Stimulated activated naive CD8-positive, alpha-beta T cell treated with anti-CD3 and anti-CD28 coated beads, Interleukin-15, Interleukin-2, amounts not matched to agents 100 U/mL and 50 U/mL, for 24 hours (primary cell): ENCODE data around the gene THAP5.
"Not testable (repeated sequence)": the region's sequence is repeated elsewhere in the genome, so short reads cannot be mapped to it uniquely, and the experiment has no call there.

Experiments used
- ATAC-seq: fragments of 150-1000 bp; cut with Tn5 transposase; one replicate; pipeline ENCODE4 v1.10.0; 2021
- DNase-seq: peaks from one replicate; pipeline ENCODE4 v3.0.0; 2021

The THAP5 gene

DNA sequence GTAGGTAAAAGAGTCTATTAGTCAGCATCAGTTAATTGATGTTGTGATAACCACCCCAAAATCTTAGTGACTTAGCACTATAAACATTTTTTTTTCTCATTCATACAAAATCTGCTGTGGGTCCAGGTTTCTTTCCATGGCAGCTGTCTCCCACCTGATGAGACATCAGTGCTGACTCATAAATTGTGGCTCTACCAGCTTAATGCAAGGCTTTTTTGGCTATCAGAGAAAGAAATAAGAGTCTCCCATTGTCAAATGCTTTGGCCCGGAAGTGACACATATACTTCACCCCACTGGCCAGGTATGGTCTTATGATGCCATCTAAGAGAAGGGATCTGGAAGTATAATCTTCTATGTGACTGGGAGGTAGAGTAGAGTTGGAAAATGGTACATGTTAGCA is 14.7 kb upstream of the THAP5 start:
- DNase-seq, result no peak
- ATAC-seq, result no peak

DNA sequence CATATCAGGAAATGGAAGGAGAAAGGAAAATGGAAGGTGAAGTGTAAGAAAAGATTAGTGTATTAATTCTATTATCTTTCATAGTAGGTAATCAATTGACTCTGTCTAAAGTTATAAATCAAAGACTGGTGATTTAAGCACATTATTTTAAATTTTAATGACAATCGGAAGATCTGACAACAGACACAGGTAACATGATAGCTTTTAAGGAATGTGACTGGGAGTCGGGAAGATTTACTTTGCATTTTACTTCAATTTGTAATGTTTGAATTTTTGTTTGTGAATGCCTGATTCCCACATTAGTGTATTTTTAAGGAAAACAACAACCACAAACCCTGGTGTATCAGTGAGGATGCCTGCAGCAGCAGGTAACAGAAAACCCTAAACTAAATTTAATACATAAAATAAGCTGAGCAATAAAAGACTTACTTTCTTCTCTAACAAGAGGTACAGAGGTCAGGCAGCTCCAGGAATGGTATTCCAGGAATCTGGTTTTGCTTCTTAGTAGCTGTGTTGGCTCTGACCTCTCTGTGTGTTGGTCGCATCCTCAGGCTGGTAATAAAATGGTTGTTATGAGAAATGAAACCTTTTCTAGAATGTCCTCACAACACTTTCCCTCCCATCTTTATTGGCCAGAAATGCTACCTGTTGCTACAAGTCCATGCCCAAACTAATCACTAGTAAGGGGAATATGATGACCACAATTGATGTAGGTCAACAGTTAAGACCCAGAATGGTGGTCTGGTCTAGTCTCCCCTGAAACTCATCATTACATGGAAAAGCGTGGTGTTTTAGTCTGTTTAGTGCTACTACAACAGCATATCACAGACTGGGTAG is 12.4 kb upstream of the THAP5 start:
- DNase-seq (no peak), ATAC-seq (no peak)

- DNase-seq (no peak), ATAC-seq (peak; percentile 32)
Observed at GRCh38 chr7:108580298-108580697, 10.8 kb upstream of the THAP5 start.

DNA sequence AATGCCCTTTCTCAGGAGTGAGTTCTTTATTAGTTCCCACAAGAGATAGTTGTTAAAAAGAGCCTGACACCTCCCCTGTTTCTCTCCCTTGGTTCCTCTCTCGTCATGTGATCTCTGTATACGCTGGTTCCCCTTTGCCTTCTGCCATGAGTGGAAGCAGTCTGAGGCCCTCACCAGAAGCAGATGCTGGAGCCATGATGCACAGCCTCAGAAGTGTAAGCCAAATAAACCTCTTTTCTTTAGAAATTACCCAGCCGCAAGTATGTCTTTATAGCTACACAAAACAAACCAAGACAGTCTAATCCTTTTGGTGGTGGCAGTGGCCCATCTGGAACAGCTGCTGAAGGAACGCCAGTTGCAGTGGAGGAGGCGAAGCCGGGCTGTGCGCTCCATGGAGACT is 9.4 kb upstream of the THAP5 start:
- ATAC-seq, result no peak
- no peak for DNase-seq

DNA sequence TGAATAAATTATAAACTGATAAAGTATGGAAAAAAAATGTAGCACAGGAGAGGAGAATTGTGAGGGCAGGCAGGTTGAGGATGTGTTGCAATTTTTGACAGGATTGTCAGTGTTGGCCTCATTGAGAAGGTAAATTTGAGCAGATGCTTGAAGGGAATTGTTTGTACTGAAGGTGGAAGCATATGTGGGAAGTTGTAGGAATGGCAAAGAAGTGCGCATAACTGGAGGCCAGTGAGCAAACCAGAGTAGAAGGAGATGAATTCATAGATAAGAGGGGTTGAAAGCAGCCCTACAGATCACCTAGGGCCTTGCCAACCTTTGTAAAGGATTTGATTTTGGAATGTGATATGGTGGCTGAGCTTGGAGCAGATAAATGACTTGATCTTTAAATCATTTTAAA is 6.6 kb upstream of the THAP5 start:
- ATAC-seq (no peak), DNase-seq (no peak)

DNA sequence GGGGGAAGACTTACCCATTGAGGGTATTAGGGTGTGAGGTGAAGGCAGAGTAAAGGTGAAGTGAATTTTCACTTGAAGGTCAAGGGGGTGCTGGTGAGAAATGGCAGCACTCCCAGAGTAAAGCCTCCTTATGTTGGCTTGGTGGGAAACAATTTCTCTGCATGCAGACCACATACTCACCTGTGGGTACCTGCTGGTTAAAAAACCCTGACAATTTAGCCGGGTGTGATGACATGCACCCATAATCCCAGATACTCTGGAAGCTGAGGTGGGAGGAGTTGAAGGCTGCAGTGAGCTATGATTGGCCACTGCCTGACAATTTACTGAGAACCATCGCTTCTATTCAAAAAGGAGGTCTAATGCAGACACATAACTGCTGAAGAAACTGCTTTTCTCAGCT is 5.7 kb upstream of the THAP5 start:
- ATAC-seq (no peak), DNase-seq (no peak)

DNA sequence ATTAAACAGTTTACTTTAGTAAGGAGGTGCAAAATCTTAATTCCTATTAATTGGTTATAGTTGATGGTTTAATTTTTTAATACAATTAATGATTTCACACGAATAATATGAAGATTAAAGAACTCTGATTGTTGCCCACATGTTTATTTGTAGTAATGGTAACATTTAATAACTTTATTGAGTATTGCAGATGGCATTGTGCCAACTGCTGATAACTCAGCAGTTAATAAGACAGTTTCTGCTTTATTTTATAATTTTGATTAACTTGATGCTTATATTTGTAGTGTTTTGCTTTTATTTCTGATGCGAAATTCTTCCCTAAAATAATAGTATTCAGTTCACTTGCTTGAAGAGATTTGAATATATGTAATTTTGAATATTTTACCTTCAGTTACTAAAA is 3.0 kb upstream of the THAP5 start:
- DNase-seq (no peak), ATAC-seq (no peak)

- ATAC-seq, result no peak
- DNase-seq, result peak; percentile 44
Observed at GRCh38 chr7:108570146-108570755, 745 bp upstream of the THAP5 start.

GRCh38 chr7:108568801-108569380 is 615 bp downstream of the THAP5 start:
- no peak for DNase-seq
- ATAC-seq, result no peak

GRCh38 chr7:108565987-108566386 is 3.5 kb downstream of the THAP5 start:
- no peak for DNase-seq
- ATAC-seq, result no peak

DNA sequence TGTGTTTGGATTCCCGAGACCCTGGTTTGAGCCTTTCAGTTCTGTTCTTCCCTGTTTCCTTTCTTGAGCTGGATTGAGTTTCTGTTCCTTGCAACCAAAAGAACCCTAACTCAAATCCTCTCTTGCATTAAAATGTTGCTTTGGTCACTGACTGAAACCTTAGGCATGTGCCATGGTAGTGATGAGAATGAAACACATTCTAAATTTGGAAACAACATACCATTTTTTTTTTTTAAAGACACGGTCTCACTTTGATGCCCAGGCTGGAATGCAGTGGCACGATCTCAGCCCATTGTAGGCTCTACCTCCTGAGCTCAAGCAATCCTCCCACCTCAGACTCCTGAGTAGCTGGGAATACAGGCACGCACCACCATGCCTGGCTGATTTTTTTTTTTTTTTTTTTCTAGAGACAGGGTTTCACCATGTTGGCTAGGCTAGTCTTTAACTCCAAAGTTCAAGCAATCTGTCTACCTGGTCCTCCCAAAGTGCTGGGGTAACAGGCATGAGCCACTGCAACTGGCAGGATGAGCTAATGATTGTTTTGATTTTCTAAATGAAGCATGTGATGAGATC is 8.4 kb downstream of the THAP5 start:
- DNase-seq (no peak), ATAC-seq (no peak)

DNA sequence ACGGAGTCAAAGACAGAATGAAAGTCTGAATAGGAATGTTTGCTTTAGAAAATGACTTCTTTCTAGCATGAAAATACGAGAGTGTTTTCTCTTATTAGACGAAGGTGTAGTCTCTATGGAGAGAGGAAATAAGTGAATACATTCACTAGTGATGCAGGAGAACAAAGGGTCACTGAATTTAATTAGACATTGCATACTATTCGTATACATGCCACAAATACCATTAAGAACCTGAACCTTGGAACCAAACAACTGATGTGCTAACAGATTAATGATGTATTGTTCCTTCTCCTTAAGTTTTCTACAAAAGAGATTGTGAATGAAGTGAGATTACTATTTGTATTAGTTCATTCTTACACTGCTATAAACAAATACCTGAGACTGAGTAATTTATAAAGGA is 10.3 kb downstream of the THAP5 start:
- no peak for DNase-seq
- no peak for ATAC-seq

- ATAC-seq, result no peak
- DNase-seq, result no peak
Observed at GRCh38 chr7:108557617-108558016, 11.9 kb downstream of the THAP5 start.

- ATAC-seq, result no peak
Observed at GRCh38 chr7:108557191-108557590, 12.3 kb downstream of the THAP5 start.

GRCh38 chr7:108556665-108557064 is 12.8 kb downstream of the THAP5 start:
- not testable (repeated sequence) for DNase-seq

More at GRCh38 chr7:108557191-108557590, 12.3 kb downstream of the THAP5 start:
- no peak for DNase-seq

GRCh38 chr7:108548141-108548896 is 21.2 kb downstream of the THAP5 start:
- not testable (repeated sequence) for ATAC-seq, DNase-seq

More at GRCh38 chr7:108556665-108557064, 12.8 kb downstream of the THAP5 start:
- ATAC-seq, result not testable (repeated sequence)

GRCh38 chr7:108541478-108541877 is 28.0 kb downstream of the THAP5 start:
- ATAC-seq, result no peak
- DNase-seq, result no peak

DNA sequence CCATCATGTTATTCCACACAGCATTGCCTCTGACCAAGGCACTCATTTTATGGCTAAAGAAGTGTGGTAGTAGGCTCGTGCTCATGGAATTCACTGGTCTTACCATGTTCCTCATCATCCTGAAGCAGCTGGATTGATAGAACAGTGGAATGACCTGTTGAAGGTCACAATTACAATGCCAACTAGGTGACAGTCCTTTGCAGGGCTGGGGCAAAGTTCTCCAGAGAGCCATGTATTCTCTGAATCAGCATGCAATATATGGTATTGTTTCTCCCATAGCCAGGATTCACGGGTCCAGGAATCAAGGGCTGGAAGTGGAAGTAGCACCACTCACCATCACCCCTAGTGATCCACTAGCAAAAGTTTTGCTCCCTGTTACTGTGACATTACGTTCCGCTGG is 30.8 kb downstream of the THAP5 start:
- ATAC-seq, DNase-seq: not testable (repeated sequence)

DNA sequence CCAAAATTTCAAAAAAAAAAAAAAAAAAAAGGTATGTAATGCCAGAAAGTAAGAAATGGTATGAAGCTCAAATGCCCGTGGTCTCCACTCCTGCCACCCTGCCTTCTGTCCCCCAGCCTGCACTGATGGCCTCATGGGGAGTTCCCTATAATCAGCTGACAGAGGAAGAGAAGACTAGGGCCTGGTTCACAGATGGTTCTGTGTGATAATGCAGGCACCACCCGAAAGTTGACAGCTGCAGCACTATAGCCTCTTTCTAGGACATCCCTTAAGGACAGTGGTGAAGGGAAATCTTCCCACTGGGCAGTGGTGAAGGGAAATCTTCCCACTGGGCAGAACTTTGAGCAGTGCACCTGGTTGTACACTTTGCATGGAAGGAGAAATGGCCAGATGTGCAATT is 31.3 kb downstream of the THAP5 start:
- ATAC-seq, DNase-seq: not testable (repeated sequence)

DNA sequence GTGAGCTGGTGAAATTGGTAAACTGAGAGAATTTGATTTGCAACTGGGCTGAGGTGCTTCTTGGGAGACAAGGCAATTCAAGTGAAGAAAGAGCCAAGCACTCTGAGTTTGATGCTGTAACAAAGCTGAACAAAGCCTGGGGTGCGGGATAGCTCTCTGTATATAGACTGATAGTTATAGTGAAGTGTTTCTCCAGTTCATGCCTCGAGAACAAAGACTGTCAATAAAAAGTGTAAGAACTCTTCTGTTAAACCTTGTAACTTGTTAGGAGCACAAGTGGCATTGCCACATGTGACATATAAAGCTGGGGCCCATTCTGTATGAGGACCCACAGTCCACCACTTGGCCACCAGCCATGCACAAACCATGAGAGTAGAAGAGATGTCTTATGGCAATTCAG is 32.3 kb downstream of the THAP5 start:
- ATAC-seq, result no peak
- no peak for DNase-seq

DNA sequence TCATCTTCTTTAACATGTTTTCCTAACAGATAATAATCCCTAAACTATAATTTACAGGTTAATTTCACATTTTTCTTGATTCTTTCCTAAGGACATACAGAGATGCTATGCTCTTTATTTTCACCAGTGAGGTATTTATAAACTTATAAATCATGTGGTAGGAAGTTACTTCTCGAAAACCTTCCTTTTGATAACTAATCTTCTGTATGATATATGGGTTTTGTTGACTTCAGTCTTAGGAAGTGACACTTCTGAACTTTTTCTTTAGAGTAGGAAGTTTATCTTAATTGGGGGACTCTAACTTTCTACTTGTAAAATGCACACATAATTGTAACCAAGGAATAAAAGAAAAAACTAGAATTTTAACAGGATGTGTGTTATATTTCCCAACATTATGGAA is 33.8 kb downstream of the THAP5 start:
- DNase-seq, result no peak
- ATAC-seq, result no peak

DNA sequence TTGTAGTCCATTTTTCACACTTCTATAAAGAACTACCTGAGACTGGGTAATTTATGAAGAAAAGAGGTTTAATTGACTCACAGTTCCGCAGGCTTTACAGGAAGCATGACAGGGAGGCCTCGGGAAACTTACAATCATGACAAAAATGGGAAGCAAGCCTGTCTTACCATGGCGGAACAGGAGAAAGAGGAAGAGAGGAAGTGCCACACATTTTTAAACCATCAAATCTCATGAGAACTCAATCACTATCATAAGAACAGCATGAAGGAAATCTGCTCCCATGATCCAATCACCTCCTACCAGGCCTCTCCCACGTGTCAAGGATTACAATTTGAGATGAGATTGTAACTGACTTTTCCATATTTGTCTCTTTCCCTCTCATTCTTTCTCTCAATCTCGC is 34.2 kb downstream of the THAP5 start:
- DNase-seq, result no peak
- no peak for ATAC-seq
